ENCODE data around the gene PKM. TPM values are rescaled to one million over a fixed set of nuclear protein-coding genes. Genes with fewer than 3 reads are reported as not detected.

Gene PKM
- total and polyA plus RNA-seq, 9 of the 15 experiments (the other 6 are each of a cell fraction or from before 2014, with no cell fraction given): 140 to 825 (median 383) TPM

- in situ Hi-C loops (cut with MboI): loop anchor here (5.0 to 10.0 kb wide), 2 partner anchors 347 to 620 kb away; no protein-coding TSS in a partner anchor
- H3K4me3 ChIP-seq: no peak overlapping the region
- H3K79me2 ChIP-seq (ENCODE audit: control insufficient read depth, insufficient read depth, low read length): no peaks in the 10 kb centered on the region
- no peak overlapping the region for H3K9ac ChIP-seq (ENCODE audit: insufficient read depth in 1 of 2, low read depth in 2 of 2, low read length in 2 of 2)
- DNase-seq (ENCODE audit: extremely low read depth in 1 of 4, low spot score in 3 of 4) (no peak), ATAC-seq (no peak), FAIRE-seq (no peak)
- ChIA-PET POLR2A (interaction anchor here (0.6 to 0.9 kb wide), 2 partner anchors 10 to 377 kb away, joined by 3 to 4 read pairs; no protein-coding TSS in a partner anchor), CTCF (ENCODE audit: low intra/inter-chr PET ratio) (no interaction called here)
- no peak overlapping the region for H2AFZ ChIP-seq (ENCODE audit: low read depth, low read length)
- no peaks in the 10 kb centered on the region; a peak in 1 of 5 replicates for H3K4me1 ChIP-seq (replicated peaks in 1 of 2; ENCODE audit: control insufficient read depth in 2 of 2, insufficient read depth in 2 of 2, low read length in 2 of 2)
- no TSS peak for BruUV-seq (replicated peaks)
- no peaks in the 10 kb centered on the region; the same call in 1 of the 2 replicates for H4K20me1 ChIP-seq (replicated peaks; ENCODE audit: control insufficient read depth, insufficient read depth, low read length)
- no peak overlapping the region for H3K27ac ChIP-seq (ENCODE audit: extremely low read depth, low read depth, low read length)
- 4% methylated on average over 7 of the region's 7 CpGs for WGBS (ENCODE audit: insufficient coverage, low coverage, missing lambda C conversion rate)
- no peaks in the 10 kb centered on the region for H3K9me1 ChIP-seq (ENCODE audit: control insufficient read depth, insufficient read depth, low read length)
- intact Hi-C loops (cut with micrococcal nuclease): loop anchor here (10.0 kb wide), 1 partner anchor 710 kb away; no protein-coding TSS in a partner anchor
- H3K9me3 ChIP-seq (replicated peaks; ENCODE audit: control insufficient read depth, insufficient read depth, low read depth, low read length): no peaks in the 10 kb centered on the region
- no peak overlapping the region for H3K4me2 ChIP-seq (ENCODE audit: insufficient read depth, low read length)
- H3K36me3 ChIP-seq (ENCODE audit: control insufficient read depth, insufficient read depth, low read length): no peaks in the 10 kb centered on the region
- H3K27me3 ChIP-seq (ENCODE audit: control insufficient read depth in 2 of 2, insufficient read depth in 2 of 2, low read length in 2 of 2): peaks cover 10 to 25% of the 10 kb centered on the region in 2 experiments; a peak in 4 of 5 replicates
- TF ChIP-seq KAT7 (CRISPR knock-in tag; IDR thresholded peaks at IDR 0.05; ENCODE audit: borderline replicate concordance): no peak
- TF ChIP-seq, protein P1, sequence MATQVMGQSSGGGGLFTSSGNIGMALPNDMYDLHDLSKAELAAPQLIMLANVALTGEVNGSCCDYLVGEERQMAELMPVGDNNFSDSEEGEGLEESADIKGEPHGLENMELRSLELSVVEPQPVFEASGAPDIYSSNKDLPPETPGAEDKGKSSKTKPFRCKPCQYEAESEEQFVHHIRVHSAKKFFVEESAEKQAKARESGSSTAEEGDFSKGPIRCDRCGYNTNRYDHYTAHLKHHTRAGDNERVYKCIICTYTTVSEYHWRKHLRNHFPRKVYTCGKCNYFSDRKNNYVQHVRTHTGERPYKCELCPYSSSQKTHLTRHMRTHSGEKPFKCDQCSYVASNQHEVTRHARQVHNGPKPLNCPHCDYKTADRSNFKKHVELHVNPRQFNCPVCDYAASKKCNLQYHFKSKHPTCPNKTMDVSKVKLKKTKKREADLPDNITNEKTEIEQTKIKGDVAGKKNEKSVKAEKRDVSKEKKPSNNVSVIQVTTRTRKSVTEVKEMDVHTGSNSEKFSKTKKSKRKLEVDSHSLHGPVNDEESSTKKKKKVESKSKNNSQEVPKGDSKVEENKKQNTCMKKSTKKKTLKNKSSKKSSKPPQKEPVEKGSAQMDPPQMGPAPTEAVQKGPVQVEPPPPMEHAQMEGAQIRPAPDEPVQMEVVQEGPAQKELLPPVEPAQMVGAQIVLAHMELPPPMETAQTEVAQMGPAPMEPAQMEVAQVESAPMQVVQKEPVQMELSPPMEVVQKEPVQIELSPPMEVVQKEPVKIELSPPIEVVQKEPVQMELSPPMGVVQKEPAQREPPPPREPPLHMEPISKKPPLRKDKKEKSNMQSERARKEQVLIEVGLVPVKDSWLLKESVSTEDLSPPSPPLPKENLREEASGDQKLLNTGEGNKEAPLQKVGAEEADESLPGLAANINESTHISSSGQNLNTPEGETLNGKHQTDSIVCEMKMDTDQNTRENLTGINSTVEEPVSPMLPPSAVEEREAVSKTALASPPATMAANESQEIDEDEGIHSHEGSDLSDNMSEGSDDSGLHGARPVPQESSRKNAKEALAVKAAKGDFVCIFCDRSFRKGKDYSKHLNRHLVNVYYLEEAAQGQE (IDR thresholded peaks at IDR 0.05; ENCODE audit: borderline replicate concordance): no peak
- TF ChIP-seq, protein P1 (CRISPR knock-in tag; IDR thresholded peaks at IDR 0.05; ENCODE audit: low read depth): no peak
- no peak for TF ChIP-seq KLF1 (tag; IDR thresholded peaks at IDR 0.05)
- no peak for TF ChIP-seq VEZF1 (CRISPR knock-in tag; IDR thresholded peaks at IDR 0.05)
- no peak for TF ChIP-seq RB1 (IDR thresholded peaks at IDR 0.05; ENCODE audit: low read depth)
- no peak for TF ChIP-seq TEAD4 (IDR thresholded peaks at IDR 0.05; ENCODE audit: low read length)
- TF ChIP-seq TEAD4 (CRISPR knock-in tag; IDR thresholded peaks at IDR 0.05; ENCODE audit: borderline replicate concordance): no peak
- no peak for TF ChIP-seq PTBP1 (IDR thresholded peaks at IDR 0.05; ENCODE audit: low read depth, low read length)
- TF ChIP-seq NFXL1 (CRISPR knock-in tag; IDR thresholded peaks at IDR 0.05): no peak
- TF ChIP-seq ESRRA (IDR thresholded peaks at IDR 0.05; ENCODE audit: borderline replicate concordance, low read depth): no peak
- TF ChIP-seq, protein P2, sequence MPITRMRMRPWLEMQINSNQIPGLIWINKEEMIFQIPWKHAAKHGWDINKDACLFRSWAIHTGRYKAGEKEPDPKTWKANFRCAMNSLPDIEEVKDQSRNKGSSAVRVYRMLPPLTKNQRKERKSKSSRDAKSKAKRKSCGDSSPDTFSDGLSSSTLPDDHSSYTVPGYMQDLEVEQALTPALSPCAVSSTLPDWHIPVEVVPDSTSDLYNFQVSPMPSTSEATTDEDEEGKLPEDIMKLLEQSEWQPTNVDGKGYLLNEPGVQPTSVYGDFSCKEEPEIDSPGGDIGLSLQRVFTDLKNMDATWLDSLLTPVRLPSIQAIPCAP (CRISPR knock-in tag; IDR thresholded peaks at IDR 0.05; ENCODE audit: borderline replicate concordance): no peak
Observed at GRCh38 chr15:72154316-72154715, 76.7 kb downstream of the PKM start.
